DMS53 (cell line): ENCODE data around the gene MEF2C.
"Not testable (repeated sequence)": the region's sequence is repeated elsewhere in the genome, so short reads cannot be mapped to it uniquely, and the experiment has no call there.

Experiments
- DNase-seq: peaks from one replicate; lab custom pipeline; 2025; lab: John Stamatoyannopoulos, UW

The MEF2C gene

GRCh38 chr5:88798933-88799332 lies 84.1 kb downstream of the MEF2C start:
- not testable (repeated sequence) for DNase-seq

GRCh38 chr5:88793797-88794196 lies 89.2 kb downstream of the MEF2C start:
- not testable (repeated sequence) for DNase-seq

GRCh38 chr5:88792144-88792840 lies 90.7 kb downstream of the MEF2C start:
- no peak for DNase-seq

GRCh38 chr5:88787856-88788255 lies 95.1 kb downstream of the MEF2C start:
- no peak for DNase-seq

GRCh38 chr5:88786789-88787188 lies 96.2 kb downstream of the MEF2C start:
- no peak for DNase-seq

- DNase-seq = peak; percentile 56
Observed at GRCh38 chr5:88785746-88786565, 97.0 kb downstream of the MEF2C start.

GRCh38 chr5:88782571-88782970 lies 100.4 kb downstream of the MEF2C start:
- DNase-seq = no peak

GRCh38 chr5:88780736-88781135 lies 102.2 kb downstream of the MEF2C start:
- no peak for DNase-seq

- no peak for DNase-seq
Observed at GRCh38 chr5:88778736-88779135, 104.2 kb downstream of the MEF2C start.

- DNase-seq = no peak
Observed at GRCh38 chr5:88776692-88777091, 106.3 kb downstream of the MEF2C start.

- no peak for DNase-seq
Observed at GRCh38 chr5:88772831-88773230, 110.2 kb downstream of the MEF2C start.

GRCh38 chr5:88772047-88772446 lies 110.9 kb downstream of the MEF2C start:
- DNase-seq = no peak

- no peak for DNase-seq
Observed at GRCh38 chr5:88770276-88771257, 112.4 kb downstream of the MEF2C start.

- DNase-seq = no peak
Observed at GRCh38 chr5:88769165-88769564, 113.8 kb downstream of the MEF2C start.

GRCh38 chr5:88768411-88768810 lies 114.6 kb downstream of the MEF2C start:
- no peak for DNase-seq

- DNase-seq = no peak
Observed at GRCh38 chr5:88765798-88766197, 117.2 kb downstream of the MEF2C start.

GRCh38 chr5:88765171-88765570 lies 117.8 kb downstream of the MEF2C start:
- DNase-seq = no peak

GRCh38 chr5:88761939-88762338 lies 121.0 kb downstream of the MEF2C start:
- DNase-seq = no peak

- no peak for DNase-seq
Observed at GRCh38 chr5:88761269-88761850, 121.6 kb downstream of the MEF2C start.

- DNase-seq = no peak
Observed at GRCh38 chr5:88760527-88760926, 122.5 kb downstream of the MEF2C start.

- no peak for DNase-seq
Observed at GRCh38 chr5:88758591-88758990, 124.4 kb downstream of the MEF2C start.

GRCh38 chr5:88758184-88758583 lies 124.8 kb downstream of the MEF2C start:
- no peak for DNase-seq
